Activated naive CD4-positive, alpha-beta T cell treated with Interleukin-2 at 50 U/mL for 16 hours (primary cell): ENCODE results near the gene KIF23.
"Not testable (repeated sequence)": the region's sequence is repeated elsewhere in the genome, so short reads cannot be mapped to it uniquely, and the experiment has no call there.

Experiments
- DNase-seq: peaks from one replicate; pipeline ENCODE4 v3.0.0-alpha.2; 2020

The KIF23 gene

DNA sequence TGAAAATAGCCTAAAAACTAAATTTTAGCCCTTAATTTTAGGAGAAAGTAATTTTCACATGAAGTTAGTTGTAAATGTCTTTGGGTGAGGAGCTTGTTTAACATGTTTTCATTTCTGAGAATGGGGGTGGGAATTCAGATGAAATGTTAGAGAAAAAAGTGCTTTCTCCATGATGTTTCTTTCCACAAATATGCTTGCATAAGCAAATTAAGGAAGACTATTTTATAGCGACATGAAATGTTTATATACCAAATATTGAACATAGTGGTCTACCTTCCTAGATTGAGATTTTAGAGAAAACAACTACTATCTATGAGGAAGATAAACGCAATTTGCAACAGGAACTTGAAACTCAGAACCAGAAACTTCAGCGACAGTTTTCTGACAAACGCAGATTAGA, 25.5 kb downstream of the KIF23 start:
- no peak for DNase-seq

DNA sequence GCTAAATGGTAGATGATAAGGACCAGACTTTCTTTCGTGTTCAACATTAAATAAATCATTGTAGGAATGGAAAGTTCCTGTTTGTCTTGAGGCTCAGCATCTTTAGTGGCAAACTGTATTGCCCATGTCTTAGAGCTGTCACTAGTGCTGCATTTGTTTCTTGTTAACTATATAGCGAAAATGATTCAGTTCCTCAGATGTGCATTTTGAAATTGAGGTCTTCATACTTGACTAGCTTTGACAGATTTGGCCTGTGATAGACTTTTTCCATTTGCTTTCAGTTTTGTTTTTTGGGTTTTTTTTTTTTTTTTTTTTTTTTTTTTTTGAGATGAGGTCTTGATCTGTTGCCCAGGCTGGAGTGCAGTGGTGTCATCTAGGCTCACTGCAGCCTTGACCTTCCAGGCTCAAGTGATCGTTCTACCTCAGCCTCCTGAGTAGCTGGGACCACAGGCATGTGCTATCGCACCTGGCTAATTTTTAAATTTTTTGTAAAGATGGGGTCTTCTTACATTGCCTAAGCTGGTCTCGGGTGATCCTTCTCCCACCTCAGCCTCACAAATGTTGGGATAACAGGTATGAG, 29.0 kb downstream of the KIF23 start:
- DNase-seq = no peak

DNA sequence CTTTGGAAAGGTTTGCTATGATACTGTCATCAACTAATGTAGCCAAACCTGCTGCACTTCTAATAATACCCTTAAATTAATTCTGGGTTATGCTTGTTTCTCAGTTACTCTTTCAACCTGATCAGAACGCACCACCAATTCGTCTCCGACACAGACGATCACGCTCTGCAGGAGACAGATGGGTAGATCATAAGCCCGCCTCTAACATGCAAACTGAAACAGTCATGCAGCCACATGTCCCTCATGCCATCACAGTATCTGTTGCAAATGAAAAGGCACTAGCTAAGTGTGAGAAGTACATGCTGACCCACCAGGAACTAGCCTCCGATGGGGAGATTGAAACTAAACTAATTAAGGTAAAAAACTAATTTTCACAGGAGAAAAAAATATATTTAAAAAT, 30.5 kb downstream of the KIF23 start:
- DNase-seq = no peak

- DNase-seq = no peak
Measured at GRCh38 chr15:69446953-69447352, 32.8 kb downstream of the KIF23 start.

- DNase-seq = not testable (repeated sequence)
Measured at GRCh38 chr15:69450221-69450620, 36.1 kb downstream of the KIF23 start.

- no peak for DNase-seq
Measured at GRCh38 chr15:69450968-69451695, 37.0 kb downstream of the KIF23 start.

DNA sequence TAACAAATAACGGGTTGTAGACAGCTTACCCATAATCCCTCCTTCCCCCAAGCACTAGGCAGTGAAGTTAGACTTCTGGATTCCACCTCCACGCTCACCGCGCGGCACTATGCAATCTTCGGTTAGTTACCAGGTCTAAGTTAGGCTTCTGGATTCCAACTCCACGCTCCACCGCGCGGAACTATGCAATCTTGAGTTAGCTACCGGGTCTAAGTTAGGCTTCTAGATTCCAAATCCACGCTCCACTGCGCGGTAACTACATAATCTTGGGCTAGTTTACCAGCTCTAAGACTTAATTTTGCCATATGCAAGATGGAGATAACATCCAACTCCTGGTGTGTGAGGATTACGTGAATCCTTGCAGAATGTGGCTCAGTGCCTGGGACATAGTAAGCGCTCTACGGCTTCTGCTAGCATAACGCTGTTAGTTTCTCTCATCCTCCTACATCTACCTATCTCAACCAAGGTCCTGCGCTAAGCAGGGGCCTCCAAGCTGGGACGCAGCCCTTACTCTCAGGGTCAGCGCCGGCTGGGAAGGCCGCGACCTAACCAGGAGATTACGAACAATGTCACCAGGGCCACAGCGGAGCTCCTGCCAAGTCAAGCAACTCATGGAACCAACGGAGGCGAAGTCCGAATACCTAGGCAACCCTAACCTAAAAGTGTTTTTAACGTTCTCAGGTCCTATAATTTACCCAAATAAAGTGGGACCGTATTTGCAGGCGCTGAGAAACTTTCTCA, 38.0 kb downstream of the KIF23 start:
- DNase-seq = peak; percentile 27

DNA sequence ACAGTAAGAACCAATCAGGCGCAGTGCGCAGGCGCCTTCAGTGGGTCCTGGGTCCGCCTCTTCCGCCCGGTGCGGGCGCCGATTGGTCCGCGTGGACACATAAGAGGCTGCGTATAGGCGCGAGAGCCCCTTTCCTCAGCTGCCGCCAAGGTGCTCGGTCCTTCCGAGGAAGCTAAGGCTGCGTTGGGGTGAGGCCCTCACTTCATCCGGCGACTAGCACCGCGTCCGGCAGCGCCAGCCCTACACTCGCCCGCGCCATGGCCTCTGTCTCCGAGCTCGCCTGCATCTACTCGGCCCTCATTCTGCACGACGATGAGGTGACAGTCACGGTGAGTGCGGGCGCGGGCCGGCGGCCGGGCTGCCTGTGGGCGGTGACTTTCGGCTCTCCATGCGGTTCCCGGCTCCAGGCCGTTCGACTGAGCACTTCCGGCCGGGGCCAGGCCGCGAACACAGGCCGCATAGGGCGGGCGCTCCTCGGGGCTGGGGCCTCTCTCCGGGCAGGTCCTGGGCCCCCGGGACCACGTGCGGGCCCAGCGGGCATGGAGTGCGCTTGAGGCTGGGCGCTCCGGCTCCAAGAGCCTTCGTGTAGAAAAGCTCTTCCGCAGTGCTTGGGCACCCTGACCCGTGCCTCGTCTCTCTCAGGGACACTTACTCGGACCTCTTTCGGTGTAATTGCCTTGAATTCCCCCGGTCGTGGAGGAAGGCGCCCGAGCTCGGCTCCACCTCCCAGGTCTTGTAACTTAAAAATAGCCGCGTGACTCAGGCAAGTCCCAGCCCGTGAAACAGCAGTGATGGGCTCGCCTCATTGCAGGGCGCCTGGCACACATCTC, 38.8 kb downstream of the KIF23 start, which contains the start of gene RPLP1:
Gene RPLP1, plus strand, starts transcription at position 127 of the 830 bp plus-strand sequence. Its CDS starts 131 bp downstream, at position 258.
- DNase-seq = peak; percentile 95

GRCh38 chr15:69454953-69455352, 40.8 kb downstream of the KIF23 start:
- DNase-seq = no peak

GRCh38 chr15:69456208-69457166, 42.3 kb downstream of the KIF23 start:
- no peak for DNase-seq

GRCh38 chr15:69457304-69458280, 43.4 kb downstream of the KIF23 start:
- DNase-seq = no peak

DNA sequence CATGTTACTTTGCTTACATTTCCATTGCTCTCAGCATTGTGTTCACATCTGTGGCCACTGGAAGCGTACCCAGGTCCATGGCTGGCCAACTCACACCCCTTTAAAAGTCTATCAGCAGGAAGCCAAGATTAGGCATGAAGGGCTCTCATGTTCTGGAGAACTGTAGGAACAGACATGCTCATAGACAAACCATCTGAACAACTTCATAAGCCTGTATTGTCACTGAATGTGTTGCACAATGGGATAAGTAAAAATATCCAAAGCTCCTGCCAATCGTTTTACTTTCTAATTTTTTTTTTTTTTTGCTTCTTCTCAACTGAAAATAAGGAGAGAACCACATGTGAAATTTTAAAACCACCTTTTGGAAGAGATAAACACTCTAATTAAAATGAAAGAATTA, 44.9 kb downstream of the KIF23 start:
- DNase-seq = no peak

GRCh38 chr15:69460481-69460880, 46.3 kb downstream of the KIF23 start:
- no peak for DNase-seq

DNA sequence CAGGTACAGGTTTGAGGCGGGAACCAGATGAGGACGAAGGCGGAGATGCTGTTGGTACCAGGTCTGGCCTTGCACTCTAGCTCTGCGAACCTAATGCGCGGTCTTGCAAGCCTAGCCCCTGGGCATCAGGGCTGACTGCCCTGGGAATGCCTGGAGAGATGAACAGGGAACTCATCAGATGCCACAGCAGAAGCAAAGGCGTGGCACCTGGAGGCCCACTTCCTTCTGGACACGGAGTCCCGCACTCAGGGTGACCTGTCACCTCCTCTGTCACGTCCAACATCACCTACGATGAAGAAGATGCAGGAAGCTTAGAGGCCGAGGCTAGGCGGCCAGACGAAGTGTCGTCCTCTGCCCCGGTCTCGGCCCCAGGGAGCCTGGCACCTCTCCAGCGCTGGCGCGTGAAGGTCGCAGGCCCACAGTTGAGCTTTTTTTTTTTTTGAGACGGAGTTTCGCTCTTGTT, 47.9 kb downstream of the KIF23 start:
- DNase-seq = no peak

DNA sequence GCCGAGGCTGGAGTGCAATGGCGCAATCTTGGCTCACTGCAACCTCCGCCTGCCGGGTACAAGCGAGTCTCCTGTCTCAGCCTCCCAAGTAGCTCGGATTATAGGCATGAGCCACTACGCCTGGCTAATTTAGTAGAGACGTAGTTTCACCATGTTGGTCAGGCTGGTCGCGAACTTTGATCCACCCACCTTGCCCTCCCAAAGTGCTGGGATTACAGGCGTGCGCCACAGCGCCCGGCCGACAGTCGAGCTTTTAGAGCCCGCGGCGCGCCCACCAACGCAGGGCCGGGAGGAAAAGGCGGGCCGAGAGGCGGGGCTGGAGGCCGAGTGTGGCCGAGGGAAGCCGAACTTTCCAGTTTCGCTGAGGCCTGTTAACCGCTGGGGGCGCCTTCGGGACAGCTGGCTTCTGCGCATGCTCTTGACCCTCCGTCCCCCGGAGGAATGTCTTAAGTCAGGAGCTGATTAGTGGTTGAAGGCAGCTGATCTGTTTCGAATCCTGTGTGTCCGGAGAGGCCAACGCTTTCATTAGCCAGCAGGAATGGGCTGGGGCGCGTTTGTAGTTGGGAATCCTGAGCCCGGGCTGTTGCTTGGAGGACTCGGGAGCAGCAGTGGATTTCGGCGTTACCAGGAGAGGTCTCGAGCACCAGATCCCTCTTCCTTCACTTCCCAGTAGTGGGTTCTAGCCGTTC, 48.5 kb downstream of the KIF23 start:
- peak; percentile 92 for DNase-seq

GRCh38 chr15:69463182-69463756, 49.1 kb downstream of the KIF23 start:
- no peak for DNase-seq

- no peak for DNase-seq
Measured at GRCh38 chr15:69465253-69465652, 51.1 kb downstream of the KIF23 start.

GRCh38 chr15:69466733-69467132, 52.6 kb downstream of the KIF23 start:
- DNase-seq = no peak

DNA sequence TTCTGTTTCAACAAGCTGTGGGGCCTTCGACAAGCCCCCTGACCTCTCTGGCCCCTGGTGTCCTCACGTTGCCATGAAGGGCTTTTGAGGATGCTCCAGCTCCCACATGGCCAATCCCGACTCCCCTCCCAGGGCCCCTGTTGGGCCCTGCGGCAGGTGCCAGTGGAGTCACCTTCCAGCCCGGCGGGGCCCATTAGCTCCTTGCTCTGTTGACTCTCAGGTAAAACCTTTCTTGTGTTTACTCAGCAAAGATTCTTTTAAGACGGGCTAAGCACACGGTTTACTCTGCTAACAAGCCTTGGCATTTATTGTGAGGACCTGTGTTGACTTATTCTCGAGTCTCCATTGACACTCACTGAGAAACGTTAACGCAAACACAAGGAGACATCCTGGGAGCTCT, 53.5 kb downstream of the KIF23 start:
- no peak for DNase-seq
